K562 (cell line): Measurements from ENCODE around the gene SEC11A. TPM values are rescaled to one million over a fixed set of nuclear protein-coding genes. Genes with fewer than 3 reads are reported as not detected.

Experiments
- CTCF ChIP-seq, 3 experiments: IDR thresholded peaks in 2 of 3; conservative IDR thresholded peaks in 1 of 3; 2 replicates each; pipeline ENCODE4 v1.5.1; 2011 to 2012; ENCODE audit warnings: low read length in 3 of 3, mild to moderate bottlenecking in 3 of 3, control low read depth in 2 of 3, improper control_type of control experiment in 1 of 3, inconsistent platforms in 1 of 3, low read depth in 1 of 3, mixed read lengths in 1 of 3, moderate library complexity in 1 of 3; ENCODE audit not compliant: insufficient read depth in 2 of 3
- DPF2 ChIP-seq: fragments of 450-650 bp; IDR thresholded peaks from 2 replicates; pipeline ENCODE4 v1.6.1; 2016
- ESRRA ChIP-seq: fragments of 450-650 bp; IDR thresholded peaks from 2 replicates; pipeline ENCODE4 v1.6.1; 2014; ENCODE audit warnings: low read depth, mild to moderate bottlenecking, moderate library complexity, borderline replicate concordance
- GTF2E2 ChIP-seq: fragments of 200-800 bp; sonication (Bioruptor generic); IDR thresholded peaks from 2 replicates; pipeline ENCODE4 v1.6.1; 2016; ENCODE audit warnings: missing genetic modification characterization, missing compliant biosample characterization
- HMGN3 ChIP-seq: IDR thresholded peaks from 2 replicates; pipeline ENCODE4 v1.6.1; 2011; ENCODE audit warnings: borderline replicate concordance, low read depth, mild to moderate bottlenecking, mixed read lengths, low read length; ENCODE audit not compliant: insufficient read length; ENCODE audit errors: extremely low read depth
- HOMEZ ChIP-seq: fragments of 250-450 bp; sonication (Bioruptor Pico); IDR thresholded peaks from 2 replicates; pipeline ENCODE4 v1.4.0; 2020; ENCODE audit warnings: mild to moderate bottlenecking, moderate library complexity
- ID3 ChIP-seq, 2 experiments: fragments of 250-450 bp in 1 of 2; fragments of 450-650 bp in 1 of 2; sonication (Bioruptor Pico) in 1 of 2; IDR thresholded peaks; 2 replicates each; pipeline versions ENCODE4 v1.6.1 to v1.8.0; 2016 to 2021; ENCODE audit warnings: mild to moderate bottlenecking in 2 of 2, moderate library complexity in 2 of 2, missing compliant biosample characterization in 1 of 2, missing genetic modification characterization in 1 of 2
- KDM4B ChIP-seq, 2 experiments: fragments of 450-650 bp in 1 of 2; sonication (generic) in 1 of 2; IDR thresholded peaks; 2 replicates each; pipeline ENCODE4 v1.6.1; 2016 to 2017; ENCODE audit warnings: borderline replicate concordance in 2 of 2, antibody characterized with exemption in 1 of 2, low read depth in 1 of 2, mild to moderate bottlenecking in 1 of 2
- MAFF ChIP-seq: IDR thresholded peaks from 2 replicates; pipeline ENCODE4 v1.6.1; 2012; ENCODE audit warnings: low read length, improper control_type of control experiment
- MLLT1 ChIP-seq, 2 experiments: fragments of 450-650 bp; IDR thresholded peaks; 2 replicates each; pipeline ENCODE4 v1.6.1; 2016
- MXI1 ChIP-seq: IDR thresholded peaks from 2 replicates; pipeline ENCODE4 v1.6.1; 2011; ENCODE audit warnings: low read depth, mild to moderate bottlenecking, improper control_type of control experiment, low read length
- NFRKB ChIP-seq: fragments of 450-650 bp; IDR thresholded peaks from 2 replicates; pipeline ENCODE4 v1.6.1; 2016; ENCODE audit warnings: low read depth
- NR2F6 ChIP-seq: fragments of 450-650 bp; formaldehyde crosslinking; IDR thresholded peaks from 2 replicates; pipeline ENCODE4 v1.4.0; 2020; ENCODE audit warnings: mild to moderate bottlenecking
- POU5F1 ChIP-seq: fragments of 150-350 bp; IDR thresholded peaks from 2 replicates; pipeline ENCODE4 v1.6.1; 2014; ENCODE audit warnings: borderline replicate concordance, low read length, low read depth, mild to moderate bottlenecking; ENCODE audit not compliant: partially characterized antibody
- USF1 ChIP-seq: sonication (generic); formaldehyde crosslinking; IDR thresholded peaks from 2 replicates; pipeline ENCODE4 v1.9.0; 2022; ENCODE audit warnings: mild to moderate bottlenecking, missing genetic modification reagents
- ZBTB12 ChIP-seq: fragments of 250-450 bp; sonication (Bioruptor Pico); IDR thresholded peaks from 2 replicates; pipeline ENCODE4 v1.4.0; 2020
- ZC3H4 ChIP-seq: sonication (generic); formaldehyde crosslinking; IDR thresholded peaks from 2 replicates; pipeline ENCODE4 v1.9.0; 2021; ENCODE audit warnings: missing genetic modification reagents, borderline replicate concordance
- ZNF696 ChIP-seq: fragments of 250-450 bp; sonication (Bioruptor Pico); conservative IDR thresholded peaks from 2 replicates; pipeline ENCODE4 v1.4.0; 2020; ENCODE audit warnings: mild to moderate bottlenecking, moderate library complexity
- ZNF76 ChIP-seq: fragments of 250-450 bp; sonication (Bioruptor Pico); IDR thresholded peaks from 2 replicates; pipeline ENCODE4 v1.4.0; 2020; ENCODE audit warnings: mild to moderate bottlenecking, moderate library complexity, borderline replicate concordance
- polyA plus RNA-seq, 8 experiments: library from polyadenylated mRNA; depleted of rRNA in 4 of 8; stranded (reverse) in 5 of 8; unstranded in 3 of 8; fragments of >200 nt; fragmentation: Nextera tagmentation in 2 of 8; fragmentation: Illumina TruSeq in 1 of 8; extraction: Ambion mirVana in 2 of 8; extraction: Trizol in 1 of 8; gene quantifications; 2 replicates each; pipeline versions ENCODE4 v1.2.1 to v1.2.3, GENCODE V29; 2011 to 2014; ENCODE audit warnings: inconsistent platforms in 1 of 8, missing spikeins in 1 of 8
- total RNA-seq, 7 experiments: library from RNA; depleted of rRNA in 6 of 7; stranded (reverse); fragments of >200 nt in 6 of 7; fragmentation: Illumina TruSeq in 2 of 7; extraction: Trizol in 2 of 7; gene quantifications; 2 replicates each; pipeline versions ENCODE4 v1.2.1 to v1.2.3, GENCODE V29; 2011 to 2021; ENCODE audit warnings: low replicate concordance in 1 of 7

SEC11A gene
- total and polyA plus RNA-seq, 9 of the 15 experiments (the other 6 are each of a cell fraction or from before 2014, with no cell fraction given) = 175 to 310 (median 229) TPM

- TF ChIP-seq NR2F6 (CRISPR knock-in tag) (no peak), POU5F1 (no peak), ESRRA (peak; percentile 65), ZBTB12 (CRISPR knock-in tag) (no peak), MLLT1 (IDR thresholded peaks at IDR 0.05) (0 out of 4 replicates have a peak, but pooled peaks of 1 of the 2 experiments have one; percentile 10), DPF2 (0 out of 2 replicates have a peak, but pooled peaks have one; percentile 37), CTCF (IDR thresholded peaks at IDR 0.05 in 2 of 3, conservative IDR thresholded peaks at IDR 0.05 in 1 of 3; ENCODE audit: insufficient read depth in 2 of 3, low read depth in 1 of 3, low read length in 3 of 3) (no peak), KDM4B (IDR thresholded peaks at IDR 0.05; ENCODE audit: borderline replicate concordance in 2 of 2, low read depth in 1 of 2) (no peak), GTF2E2 (tag) (no peak), ZC3H4 (CRISPR knock-in tag) (0 out of 2 replicates have a peak, but pooled peaks have one; percentile 45), NFRKB (0 out of 2 replicates have a peak, but pooled peaks have one; percentile 44), USF1 (CRISPR knock-in tag) (no peak), MAFF (no peak), ZNF696 (no peak), ID3 (CRISPR knock-in tag; IDR thresholded peaks at IDR 0.05) (no peak), ID3 (tag; IDR thresholded peaks at IDR 0.05) (no peak), HMGN3 (no peak), ZNF76 (CRISPR knock-in tag) (no peak), HOMEZ (no peak), MXI1 (no peak)
Measured at GRCh38 chr15:84747416-84748273, 31.7 kb upstream of the SEC11A start (continued).
